Amniotic stem cell (primary cell): ENCODE data around the gene PLA2G4F.
A peak's percentile ranks its signal among the peaks of the same experiment; 100 is the strongest.

Source experiments
- DNase-seq: peaks from one replicate; lab custom pipeline; 2025; lab: John Stamatoyannopoulos, UW

PLA2G4F gene

DNA sequence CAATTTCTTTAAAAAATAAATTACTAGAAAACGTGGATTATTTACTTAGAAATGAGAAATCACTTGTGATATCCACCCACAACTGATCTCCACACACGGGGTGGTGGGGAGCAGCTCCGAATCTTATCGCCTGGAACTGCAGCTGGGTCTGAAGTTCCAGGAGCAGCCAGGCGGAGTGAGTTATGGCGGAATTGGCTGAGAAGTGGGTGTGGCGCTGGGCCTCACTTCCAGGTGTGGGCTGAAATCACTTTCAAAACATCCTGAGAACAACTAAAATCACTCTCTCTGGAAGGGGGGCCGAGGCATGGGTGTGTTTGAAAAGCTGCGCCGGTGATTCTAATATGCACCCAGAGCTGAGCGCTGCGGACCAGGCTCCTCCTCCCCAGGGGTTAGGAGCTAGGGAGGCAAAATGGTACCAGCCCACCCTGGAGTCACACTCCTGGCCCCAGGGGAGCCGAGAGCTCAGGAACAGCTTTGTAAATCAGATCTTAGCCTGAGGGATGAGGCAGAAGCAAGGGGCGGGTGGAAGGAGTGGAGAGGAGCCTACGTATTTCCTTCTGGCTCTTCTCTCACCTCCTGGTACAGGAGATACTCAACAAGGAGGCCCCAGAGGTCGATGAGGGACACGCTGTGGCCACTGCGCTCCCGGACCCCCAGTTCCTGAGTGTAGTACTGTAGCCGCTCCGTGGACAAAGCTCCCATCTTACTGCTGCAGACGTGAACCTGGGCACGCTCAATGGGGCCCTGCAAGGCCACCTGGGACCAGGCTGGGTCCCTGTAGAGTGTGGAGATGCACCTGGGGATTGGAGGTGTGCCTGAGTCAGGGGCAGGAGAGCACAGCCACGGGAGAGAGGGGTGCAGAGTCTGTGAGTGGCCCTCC is 9.6 kb downstream of the PLA2G4F start:
- no peak for DNase-seq

DNA sequence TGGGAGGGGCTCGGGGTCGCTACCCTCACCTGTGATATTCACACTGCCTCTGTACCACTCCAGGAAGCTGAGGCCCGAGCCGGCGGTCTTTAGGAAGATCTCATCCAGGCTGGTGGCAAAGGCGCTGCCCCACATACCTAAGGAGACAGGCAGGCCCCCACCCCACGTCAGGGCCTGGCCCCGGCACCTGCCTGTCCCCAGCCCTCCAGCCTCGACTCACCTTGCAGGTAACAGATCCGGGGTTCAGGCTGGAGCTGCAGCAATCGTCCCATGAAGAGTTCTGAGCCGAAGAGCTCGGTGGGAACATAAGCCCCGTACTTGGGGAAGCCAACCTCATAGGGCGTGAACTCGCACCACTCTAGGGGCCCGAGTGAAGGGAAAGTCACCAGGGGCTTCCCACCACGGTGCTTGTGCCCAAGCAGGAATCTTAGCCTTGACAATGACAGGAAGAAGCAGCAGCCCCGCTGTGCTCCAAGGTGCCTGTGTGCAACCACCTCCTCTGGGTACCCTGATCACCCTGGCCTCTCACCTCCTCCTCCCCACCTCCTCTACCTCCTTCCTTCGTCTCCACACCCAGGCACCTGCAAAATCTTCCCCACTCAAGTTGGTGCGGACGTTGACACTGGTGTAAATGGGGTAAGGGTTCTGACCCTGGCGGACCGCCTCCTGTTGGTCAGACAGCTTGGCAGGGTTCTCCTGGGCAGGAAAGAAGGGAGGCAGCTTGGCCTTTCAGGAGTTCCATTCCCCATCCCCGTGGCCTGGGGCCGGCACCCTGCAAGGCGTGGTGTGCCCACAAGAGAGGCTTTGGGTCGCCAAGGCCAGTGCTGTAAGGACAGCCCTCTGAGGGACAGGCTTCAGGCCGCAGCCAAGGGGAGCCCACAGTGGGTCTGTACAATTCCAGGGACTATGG is 10.6 kb downstream of the PLA2G4F start:
- DNase-seq: no peak

DNA sequence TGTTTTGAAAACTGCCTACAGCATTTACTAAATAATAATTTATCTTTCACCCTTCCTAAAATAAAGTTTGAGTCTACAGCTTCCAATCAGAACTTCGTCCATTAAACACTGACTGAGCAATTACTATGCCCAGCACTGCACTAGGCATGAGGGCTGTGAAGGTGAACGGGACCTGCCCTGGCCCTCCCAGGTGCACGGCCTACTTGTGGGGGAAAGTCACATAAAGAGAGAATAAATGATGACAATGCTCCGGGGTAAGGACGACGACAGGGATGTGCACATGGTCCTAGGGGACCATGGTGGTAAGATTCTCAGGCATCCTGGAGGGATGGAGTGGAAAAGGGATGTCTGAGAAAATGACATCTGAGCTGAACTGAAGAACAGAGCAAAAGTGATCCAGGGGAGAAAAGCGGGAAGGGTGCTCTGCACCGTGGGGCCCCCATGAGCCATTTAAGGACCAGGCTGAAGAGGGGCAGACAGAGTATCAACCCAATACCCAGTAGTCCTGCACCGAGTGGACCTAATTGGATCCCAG is 11.5 kb downstream of the PLA2G4F start:
- DNase-seq: no peak

DNA sequence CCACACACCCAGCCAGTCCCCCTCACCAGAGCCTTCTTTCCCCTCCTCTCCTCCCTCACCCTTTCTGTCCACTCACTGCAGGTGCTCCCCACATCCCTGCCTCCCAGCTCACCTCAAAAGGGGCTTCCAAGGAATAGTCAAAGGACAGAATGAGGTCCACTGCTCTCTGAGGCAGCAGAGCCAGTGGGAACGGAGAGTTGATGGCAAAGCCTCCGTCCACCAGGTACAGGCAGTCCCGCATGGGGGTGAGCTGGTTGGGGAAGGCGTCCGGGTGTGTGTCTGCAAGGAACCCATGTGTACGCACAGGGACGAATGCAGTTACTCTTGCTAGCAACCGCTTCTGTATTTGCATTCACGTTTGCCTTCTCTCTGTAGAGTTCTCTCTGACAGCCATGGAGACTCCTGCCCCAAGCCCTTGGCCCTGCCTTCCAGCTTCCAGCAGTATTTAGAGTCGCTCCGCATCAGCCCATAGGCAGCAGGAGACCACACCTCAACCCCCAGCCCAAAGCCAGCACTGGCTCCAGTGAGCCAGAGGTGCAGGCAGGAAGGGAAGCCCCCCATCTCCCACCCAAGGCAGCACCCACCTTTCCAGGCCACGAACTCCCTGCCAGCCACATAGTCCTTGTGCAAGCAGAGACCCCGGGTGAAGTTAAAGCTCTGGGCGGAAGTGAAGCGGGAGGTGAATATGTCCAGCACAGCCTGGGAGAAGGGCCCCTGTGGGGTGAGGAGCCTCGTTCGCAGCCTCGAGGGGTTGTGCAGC is 12.4 kb downstream of the PLA2G4F start:
- DNase-seq: no peak

DNA sequence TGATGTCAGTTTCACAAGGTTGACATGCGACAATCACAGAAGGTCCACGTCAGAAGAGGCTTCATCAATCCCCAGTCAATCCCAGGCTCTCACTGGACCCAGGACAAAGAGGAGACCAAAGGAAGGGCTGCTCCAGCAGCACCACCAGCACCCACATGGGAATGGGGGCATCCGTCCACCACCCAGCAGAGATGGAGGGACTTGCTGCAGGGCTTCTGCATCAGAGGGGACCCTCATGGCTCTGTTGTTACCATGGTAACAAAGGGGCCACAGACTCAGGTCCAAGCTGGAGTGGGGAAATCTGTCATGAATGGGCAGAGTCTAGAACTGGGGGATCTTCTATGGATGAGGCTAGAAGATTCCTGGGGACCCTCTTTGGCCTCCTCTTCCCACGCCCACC is 13.1 kb downstream of the PLA2G4F start:
- no peak for DNase-seq

DNA sequence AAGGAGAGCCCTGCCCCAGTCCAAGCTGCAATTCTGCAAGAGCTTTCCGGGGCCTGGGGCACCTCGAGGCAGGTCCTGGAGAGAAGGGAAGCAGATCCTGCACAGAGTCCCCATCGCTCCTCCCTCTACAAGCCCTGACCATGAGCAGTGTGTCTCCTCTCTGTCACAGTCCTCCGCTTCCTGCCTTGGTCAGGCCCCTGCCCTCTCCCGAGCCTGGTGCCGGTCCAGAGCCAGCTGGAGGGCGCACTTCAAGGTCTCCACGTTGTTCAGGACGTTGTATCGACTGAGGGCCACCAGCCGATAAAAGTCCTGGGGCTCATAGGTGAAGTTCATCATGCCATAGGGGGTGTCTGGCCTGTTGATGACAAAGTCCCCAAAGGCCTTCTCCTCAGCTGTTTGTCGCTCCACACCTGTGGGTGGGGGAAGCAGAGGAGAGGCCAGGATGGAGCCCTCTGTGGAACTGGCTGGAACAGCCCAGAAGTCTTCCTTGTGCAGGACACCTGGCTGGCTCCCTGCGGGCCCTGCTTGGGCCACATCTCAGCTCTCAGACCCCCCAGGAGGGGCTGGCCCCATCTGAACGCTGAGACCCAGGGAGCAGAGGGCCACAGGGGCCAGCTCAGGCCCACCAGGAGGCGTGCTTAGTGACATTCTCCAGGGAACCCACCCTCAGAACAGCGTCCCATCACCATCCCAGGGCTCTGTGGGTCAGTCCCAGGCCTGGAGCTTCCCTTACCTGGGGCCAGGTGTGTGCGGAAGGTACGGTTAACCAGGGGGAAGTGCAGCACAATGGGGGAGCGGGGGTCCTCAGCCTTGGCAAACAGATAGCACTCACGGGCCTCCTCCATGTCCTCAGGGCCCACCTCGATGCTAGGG is 14.4 kb downstream of the PLA2G4F start:
- DNase-seq: no peak

DNA sequence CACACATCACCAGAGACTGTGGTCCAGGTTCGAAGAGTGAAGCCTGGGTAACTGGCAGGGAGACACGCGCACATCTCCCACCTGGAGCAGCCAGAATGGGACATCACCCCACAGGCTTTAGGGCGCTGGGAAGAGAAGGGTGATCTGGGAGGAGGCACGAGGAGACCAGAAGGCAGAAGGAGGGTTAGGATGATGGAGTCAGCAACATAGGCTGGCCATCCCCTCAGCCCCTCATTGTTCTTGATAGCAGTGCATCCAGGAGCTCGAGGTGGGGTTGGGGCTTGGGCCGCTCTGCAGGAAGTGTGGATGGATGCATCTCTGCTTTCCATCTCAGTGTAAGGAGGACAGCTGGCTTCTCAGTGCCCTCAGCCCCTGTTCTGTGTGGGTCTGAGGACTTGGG is 15.2 kb downstream of the PLA2G4F start:
- no peak for DNase-seq

DNA sequence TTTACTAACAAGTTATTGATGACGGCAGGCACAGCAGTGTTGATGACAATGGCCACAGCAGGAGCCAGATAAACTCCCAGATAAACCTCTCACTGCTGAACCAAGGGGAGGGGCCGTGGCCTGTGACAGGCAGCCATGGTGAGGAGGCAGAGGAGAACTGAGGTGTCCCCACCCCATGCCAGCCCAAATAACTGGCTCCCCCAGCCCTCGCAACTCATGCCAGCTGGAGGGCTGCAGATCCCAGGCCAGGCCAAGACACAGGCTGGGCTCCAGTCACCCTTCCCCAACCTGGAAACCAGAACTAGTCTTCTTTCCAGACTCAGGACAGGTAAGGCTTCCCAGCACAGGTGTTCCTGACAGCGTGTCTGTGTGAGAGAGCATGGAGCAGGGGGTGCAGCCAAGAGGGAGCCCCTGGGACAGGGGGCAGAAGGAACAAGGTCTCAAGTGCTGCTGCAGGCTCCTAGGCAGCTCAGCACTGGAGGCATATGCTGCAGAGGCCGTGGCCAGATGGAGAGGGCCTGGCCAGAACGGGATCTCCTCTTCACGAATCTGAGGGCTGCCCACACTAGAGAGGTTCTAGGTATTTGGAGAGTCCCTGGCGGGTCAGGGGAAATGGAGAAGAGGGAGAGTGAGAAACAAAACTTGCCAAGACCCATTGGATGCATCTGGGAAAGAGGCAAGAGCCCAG is 15.9 kb downstream of the PLA2G4F start:
- DNase-seq: no peak

DNA sequence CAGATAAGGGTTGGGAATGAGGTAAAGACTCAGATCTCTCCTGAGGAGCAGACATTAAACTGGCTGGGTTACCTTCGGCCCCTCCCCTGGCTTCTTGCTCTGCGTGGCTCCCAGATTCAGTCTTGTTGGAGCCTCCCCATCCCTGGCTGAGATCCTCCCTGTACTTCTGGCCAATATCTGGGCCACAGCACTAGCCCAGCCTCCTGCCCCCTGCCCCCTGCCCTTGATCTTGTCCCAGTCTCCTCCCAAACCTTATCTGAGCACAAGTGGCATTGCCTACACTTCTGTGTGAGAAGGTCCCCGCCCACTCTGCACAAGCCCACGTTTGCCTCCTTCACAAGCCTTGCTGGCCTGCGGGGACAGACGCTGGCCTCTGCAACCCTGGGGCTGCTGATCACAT is 16.8 kb downstream of the PLA2G4F start:
- DNase-seq: no peak

DNA sequence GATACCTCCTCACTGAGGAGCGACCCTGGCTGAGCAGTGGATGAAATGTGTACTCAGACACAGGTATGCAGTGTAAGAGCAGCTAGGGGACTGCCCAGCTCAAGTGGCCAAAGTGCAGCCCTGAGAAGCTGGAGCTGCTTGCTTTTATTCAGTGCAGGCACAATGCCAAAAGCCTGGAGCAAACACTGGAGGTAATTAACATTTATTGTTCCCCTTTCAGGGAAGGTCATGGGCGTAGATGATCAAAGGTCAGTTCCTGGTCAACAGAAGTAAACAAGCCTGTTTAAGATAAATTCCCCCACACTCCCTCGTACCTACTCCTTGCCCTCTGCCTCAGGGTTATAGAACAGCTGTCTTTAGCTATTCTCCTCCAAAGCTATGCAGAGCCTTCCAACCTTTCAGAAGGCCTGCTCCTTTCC is 17.5 kb downstream of the PLA2G4F start:
- DNase-seq: no peak

DNA sequence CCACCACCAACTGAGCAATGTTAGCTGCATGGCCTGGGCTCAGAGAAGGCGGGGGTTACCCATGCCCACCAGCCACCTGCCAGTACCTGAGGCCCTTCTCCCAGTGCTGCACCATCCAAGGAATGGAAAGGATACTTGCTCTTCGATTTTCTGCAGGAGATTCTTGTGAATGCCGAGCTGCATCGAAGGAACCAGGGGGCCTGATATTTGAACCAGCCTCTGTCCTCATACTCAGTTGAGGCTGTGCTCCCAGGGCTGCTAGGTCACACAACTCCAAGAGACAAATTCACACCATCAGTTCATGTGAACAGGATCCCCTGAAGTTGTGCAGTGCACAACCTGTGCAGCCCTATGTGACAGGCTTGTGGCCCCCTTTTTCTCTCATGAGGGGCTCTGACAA is 18.0 kb downstream of the PLA2G4F start:
- DNase-seq: no peak

DNA sequence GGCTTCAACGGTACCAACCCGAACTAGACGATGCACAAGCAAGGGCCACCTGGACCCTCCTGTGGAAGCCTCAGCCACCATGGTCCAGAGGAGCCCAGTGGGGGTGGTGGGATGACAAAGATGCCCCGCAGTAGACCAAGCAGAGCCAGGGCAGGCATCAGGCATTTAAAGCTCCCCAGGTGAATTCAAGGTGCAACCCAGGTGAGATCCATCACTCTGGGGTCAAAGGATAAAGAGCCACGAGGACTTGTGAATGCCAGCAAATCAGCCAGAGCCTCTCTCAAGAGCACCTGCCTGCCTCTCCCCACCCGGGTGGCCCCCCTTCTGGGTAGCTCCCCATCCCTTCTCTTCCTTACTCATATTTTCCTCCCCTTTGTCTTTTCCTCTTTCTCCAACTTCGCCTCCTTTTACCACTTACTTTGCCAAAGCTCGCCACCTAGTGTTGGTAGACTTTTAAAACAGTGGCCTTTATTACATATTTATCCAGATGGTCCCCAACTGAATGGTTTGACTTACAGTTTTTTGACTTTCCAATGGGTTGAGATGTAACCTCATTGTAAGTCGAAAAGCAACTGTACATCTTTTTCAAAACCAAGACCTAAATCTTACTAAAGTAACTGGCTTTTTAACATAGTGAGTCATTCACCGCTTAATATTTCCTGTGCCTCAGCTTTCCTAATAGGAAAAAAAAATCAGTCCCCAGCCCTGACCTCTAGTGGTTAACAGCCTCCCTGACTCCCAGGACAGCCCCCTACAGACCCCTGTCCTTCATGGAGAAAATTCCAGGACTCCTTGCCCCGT is 18.8 kb downstream of the PLA2G4F start:
- peak; percentile 16 for DNase-seq

DNA sequence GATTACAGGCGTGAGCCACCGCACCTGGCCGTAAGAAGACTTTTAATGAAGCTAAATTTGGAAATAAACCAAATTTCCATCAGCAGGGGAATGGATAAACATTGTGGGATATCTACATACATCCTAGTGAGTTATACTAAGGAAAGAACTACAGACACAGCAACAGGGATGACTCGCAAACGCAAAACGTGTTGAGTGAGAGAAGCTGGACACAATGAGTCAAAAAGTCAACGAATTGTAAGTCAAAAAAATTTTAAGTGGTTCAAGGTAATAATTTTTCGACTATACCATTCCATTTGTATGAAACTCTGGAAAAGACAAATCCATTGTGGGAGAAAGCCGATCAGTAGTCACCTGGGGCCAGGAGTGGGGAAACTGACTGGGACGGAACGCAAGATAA is 19.9 kb downstream of the PLA2G4F start:
- DNase-seq: no peak

DNA sequence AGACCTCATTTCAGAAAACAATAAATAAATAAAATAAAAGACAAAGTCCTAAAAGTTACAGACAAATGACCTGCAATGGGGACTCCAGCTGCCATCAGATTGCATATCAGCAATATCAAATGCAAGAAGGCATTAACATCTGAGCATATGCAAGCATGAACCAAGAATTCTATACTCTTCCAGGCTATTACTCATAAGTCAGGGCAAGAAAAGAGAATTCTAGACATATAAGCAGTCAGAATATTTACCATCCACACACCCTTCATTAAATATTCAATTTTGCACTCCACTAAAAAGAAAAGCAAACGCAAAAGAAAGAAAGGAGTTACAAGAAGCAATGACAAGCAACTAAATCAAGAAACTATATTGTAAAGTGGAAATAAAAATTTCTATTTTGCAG is 21.1 kb downstream of the PLA2G4F start:
- DNase-seq: no peak

DNA sequence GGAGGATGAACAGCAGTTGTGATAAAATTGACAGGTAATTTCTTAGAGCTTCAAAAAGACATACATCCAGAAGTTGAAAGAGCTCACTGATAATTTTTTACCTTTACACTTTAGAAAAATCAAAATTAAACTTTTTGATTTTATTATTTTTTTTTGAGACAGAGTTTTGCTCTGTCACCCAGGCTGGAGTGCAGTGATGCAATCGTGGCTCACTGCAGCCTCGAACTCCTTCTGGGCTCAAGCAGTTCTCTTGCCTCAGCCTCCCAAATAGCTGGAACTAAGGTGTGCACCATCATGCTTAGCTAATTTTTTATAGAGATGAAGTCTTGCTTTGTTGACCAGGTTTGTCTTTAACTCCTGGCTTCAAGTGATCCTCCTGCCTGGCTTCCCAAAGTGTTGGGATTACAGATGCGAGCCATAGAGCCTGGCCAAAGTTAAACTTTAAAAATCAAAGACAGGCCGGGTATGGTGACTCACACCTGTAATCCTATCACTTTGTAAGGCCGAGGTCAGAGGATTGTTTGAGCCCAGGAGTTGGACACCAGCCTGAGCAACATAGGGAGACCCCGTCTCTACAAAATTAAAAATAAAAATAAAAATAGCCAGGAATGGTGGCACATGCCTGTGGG is 21.7 kb downstream of the PLA2G4F start:
- no peak for DNase-seq

DNA sequence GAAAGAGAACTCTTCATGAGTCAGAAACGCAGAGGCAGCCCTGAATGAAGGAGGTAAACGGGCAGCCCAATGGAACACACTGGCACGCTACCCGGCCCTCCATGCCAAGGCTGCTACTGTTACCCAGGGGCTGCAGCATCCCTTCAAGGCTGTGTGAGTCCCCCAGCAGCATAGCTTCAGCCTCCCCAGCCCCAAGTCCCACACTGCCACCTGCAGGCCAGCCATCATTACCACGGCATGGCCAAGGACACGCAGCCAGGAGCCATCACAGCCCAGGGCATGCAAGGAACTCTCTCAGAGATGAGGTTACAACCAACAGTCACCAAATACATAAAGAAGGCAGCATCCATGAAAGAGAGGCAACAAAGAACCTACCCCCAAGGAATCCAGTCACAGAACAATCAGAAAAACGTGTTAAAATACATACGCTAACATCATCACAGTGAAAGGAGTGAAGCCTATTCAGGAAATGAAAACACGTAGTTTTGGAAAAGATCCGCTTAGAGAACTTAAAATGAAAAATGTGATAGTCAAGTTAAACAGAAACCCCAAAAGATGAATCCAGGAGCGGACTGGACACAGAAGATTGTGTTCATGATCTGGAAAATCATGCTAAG is 22.4 kb downstream of the PLA2G4F start:
- no peak for DNase-seq

DNA sequence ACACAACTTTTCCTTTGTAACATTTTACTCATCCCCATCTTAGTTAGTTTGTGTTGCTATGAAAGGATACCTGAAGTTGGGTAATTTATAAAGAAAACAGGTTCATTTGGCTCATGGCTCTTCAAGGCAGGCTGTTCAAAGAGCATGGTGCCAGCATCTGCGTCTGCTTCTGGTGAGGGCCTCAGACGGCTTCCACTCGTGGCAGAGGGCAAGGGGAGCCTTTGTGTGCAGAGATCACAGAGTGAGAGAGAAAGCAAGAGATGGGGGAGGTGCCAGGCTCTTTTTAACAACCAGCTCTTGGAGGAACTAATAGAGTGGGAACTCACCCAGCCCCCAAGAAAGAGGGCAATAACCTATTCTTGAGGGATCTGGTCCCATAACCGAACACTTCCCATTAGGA is 23.1 kb downstream of the PLA2G4F start:
- no peak for DNase-seq
